HG02981 (cell line): ENCODE results near the gene MBD1.
"Not testable (repeated sequence)": the region's sequence is repeated elsewhere in the genome, so short reads cannot be mapped to it uniquely, and the experiment has no call there.

Experiments used
- ATAC-seq: cut with Tn5 transposase; IDR thresholded peaks from one replicate; pipeline ENCODE4 v1.9.1; 2021; ENCODE audit warnings: mild to moderate bottlenecking, moderate library complexity; ENCODE audit not compliant: unreplicated experiment

Gene MBD1

GRCh38 chr18:50274044-50274442 lies 7.3 kb downstream of the MBD1 start:
- ATAC-seq: no peak

GRCh38 chr18:50273203-50274043 lies 7.9 kb downstream of the MBD1 start:
- no peak for ATAC-seq

GRCh38 chr18:50272568-50272967 lies 8.8 kb downstream of the MBD1 start:
- ATAC-seq: no peak

GRCh38 chr18:50268022-50268747 lies 13.1 kb downstream of the MBD1 start:
- peak; percentile 82 for ATAC-seq

GRCh38 chr18:50266248-50266704 lies 15.0 kb downstream of the MBD1 start, which contains the start of gene CFAP53:
TSS of gene CFAP53 (minus strand) at chr18:50266495. CDS start at chr18:50266404, 91 bp downstream.
- ATAC-seq: peak; percentile 83

GRCh38 chr18:50262977-50263376 lies 18.3 kb downstream of the MBD1 start:
- no peak for ATAC-seq

- no peak for ATAC-seq
Observed at GRCh38 chr18:50250935-50251334, 30.4 kb downstream of the MBD1 start.

- ATAC-seq: no peak
Observed at GRCh38 chr18:50249576-50249975, 31.7 kb downstream of the MBD1 start.

GRCh38 chr18:50247561-50247960 lies 33.8 kb downstream of the MBD1 start:
- ATAC-seq: no peak

GRCh38 chr18:50241768-50242167 lies 39.6 kb downstream of the MBD1 start:
- ATAC-seq: not testable (repeated sequence)

GRCh38 chr18:50240080-50240563 lies 41.2 kb downstream of the MBD1 start:
- ATAC-seq: no peak

- ATAC-seq: no peak
Observed at GRCh38 chr18:50232419-50232818, 48.9 kb downstream of the MBD1 start.

- ATAC-seq: no peak
Observed at GRCh38 chr18:50231621-50232020, 49.7 kb downstream of the MBD1 start.

GRCh38 chr18:50220249-50220648 lies 61.1 kb downstream of the MBD1 start:
- not testable (repeated sequence) for ATAC-seq
